ES-I3 (cell line): ENCODE data around the gene ALDH18A1.
"Not testable (repeated sequence)": the region's sequence is repeated elsewhere in the genome, so short reads cannot be mapped to it uniquely, and the experiment has no call there.

ENCODE experiments used
- H3K36me3 ChIP-seq: 2 replicates; pipeline ENCODE4 v1.6.1; 2013; ENCODE audit warnings: mild to moderate bottlenecking, low read length, control low read depth, moderate library complexity; ENCODE audit not compliant: insufficient read depth
- H3K4me1 ChIP-seq: 2 replicates; pipeline ENCODE4 v1.6.1; 2013; ENCODE audit warnings: mild to moderate bottlenecking, control low read depth, low read length; ENCODE audit not compliant: insufficient read depth
- H3K9ac ChIP-seq: 2 replicates; pipeline ENCODE4 v1.6.1; 2013; ENCODE audit warnings: low read depth, mild to moderate bottlenecking, low read length, moderate library complexity
- H3K9me3 ChIP-seq: 2 replicates; pipeline ENCODE4 v1.6.1; 2013; ENCODE audit warnings: mild to moderate bottlenecking, low read length, moderate library complexity; ENCODE audit not compliant: control insufficient read depth, insufficient read depth

Gene ALDH18A1

DNA sequence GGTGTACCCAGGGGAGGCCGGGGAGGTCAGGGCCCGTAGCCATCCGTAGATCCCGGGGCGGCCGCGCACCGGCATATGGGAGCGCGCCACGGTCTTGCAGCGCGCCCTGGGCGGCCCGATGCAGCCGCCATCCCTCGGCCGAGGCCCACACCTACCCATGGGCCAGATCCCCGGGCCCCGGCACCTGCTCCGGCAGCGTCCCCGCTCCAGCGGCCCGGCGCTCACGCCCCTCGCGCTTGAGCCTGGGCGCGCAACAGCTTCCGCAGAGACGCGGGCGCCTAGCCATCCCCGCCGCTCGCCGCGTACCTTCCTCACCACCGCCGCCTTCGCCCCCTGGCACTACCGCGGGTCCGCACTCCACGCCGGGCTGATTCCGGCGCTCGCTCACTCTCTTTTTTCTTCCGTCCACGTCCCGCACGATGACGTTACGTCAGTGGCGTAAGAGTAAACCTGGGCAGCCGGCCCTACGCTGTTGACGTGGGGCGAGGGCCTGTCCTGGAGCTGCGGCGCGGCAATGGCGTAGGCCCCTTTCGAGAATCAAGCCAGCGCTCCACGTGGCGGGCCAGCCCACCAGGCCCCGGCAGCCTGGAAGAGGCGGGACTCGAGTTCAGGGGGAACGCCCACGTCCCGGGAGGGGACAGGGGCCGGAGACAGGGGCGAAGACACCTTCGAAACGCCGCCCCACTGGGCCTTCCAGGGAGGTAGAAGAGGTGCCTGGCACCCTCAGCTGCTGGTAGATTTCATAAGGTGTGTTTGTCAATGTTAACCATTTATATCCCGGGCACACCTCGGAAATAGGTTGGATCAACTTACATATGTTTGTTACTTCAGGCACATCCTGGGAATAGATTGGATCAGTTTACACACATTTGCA, at the start of gene ALDH18A1:
Gene ALDH18A1, minus strand, starts transcription at position 421 of the 874 bp plus-strand sequence. CDS start 3,334 bp downstream, outside the sequence.
- Histone ChIP-seq H3K9ac (peak within 1 kb of the TSS; percentile 82), H3K4me1 (no peaks in the 10 kb centered on the region), H3K36me3 (peaks cover 10% of the 10 kb centered on the region), H3K9me3 (no peaks in the 10 kb centered on the region)

- no peaks in the 10 kb centered on the region for H3K4me1 ChIP-seq
- no peaks in the 10 kb centered on the region for H3K36me3 ChIP-seq
- H3K9me3 ChIP-seq, result peaks cover 3% of the 10 kb centered on the region
- H3K9ac ChIP-seq, result no peak overlapping the region
Observed at GRCh38 chr10:95698415-95698814, 41.9 kb upstream of the ALDH18A1 start.

- no peak overlapping the region for H3K9ac ChIP-seq
- peaks cover 3% of the 10 kb centered on the region for H3K9me3 ChIP-seq
- no peaks in the 10 kb centered on the region for H3K36me3 ChIP-seq
- H3K4me1 ChIP-seq, result no peaks in the 10 kb centered on the region
Observed at GRCh38 chr10:95697429-95697828, 40.9 kb upstream of the ALDH18A1 start.

- H3K36me3 ChIP-seq, result no peaks in the 10 kb centered on the region; the same call in 1 of the 2 replicates
- no peaks in the 10 kb centered on the region for H3K4me1 ChIP-seq
- peaks cover 3% of the 10 kb centered on the region for H3K9me3 ChIP-seq
- no peak overlapping the region for H3K9ac ChIP-seq
Observed at GRCh38 chr10:95694665-95695064, 38.2 kb upstream of the ALDH18A1 start.

DNA sequence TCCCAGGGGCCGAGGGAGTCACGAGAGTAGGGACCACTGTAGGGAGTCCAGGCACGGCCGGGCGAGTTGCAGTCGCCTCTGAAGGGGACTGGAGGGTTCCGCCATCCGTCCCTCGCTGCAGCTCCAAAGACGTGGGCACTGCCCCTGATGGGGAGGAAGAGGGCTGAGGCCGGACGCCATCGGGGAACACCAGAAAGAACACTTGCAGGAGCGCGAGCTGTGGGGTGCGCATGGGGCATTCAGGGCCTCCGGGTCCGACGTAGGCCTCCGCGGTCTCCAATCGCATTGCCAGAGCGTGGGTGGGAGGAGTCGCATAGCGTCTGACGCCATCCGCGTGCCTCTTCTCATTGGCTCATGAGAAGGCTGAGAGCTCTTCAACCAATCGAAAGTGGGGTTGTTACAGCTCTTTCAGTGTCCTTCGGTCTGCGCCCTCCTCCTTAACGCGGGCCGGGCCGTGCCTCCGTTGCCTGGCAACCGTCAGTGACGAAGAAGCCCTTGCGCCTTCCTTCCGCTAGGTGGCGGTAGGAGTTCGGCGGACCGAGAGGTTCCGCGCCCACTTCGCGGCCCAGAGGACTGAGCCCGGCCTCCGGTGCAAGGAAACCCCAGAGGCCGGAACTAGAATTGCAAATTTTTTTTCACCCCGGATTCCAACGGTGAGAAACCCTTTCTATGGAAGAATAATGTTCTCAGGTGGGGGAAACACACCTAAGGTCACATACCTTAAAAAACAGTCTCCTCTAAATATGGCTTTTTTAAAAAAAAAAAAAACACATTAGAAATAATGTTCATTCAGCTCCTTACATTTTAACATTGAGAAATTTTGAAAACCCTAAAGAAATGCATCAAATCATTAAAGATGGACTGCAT, 37.4 kb upstream of the ALDH18A1 start, which contains the start of gene TCTN3:
Gene TCTN3, minus strand, starts transcription at position 260 of the 867 bp plus-strand sequence. Its CDS starts 28 bp downstream, at position 232.
- H3K9me3 ChIP-seq, result peaks cover 3% of the 10 kb centered on the region
- H3K9ac ChIP-seq, result peak within 1 kb of the TSS; percentile 74
- no peaks in the 10 kb centered on the region; the same call in none of the 2 replicates for H3K36me3 ChIP-seq
- no peaks in the 10 kb centered on the region for H3K4me1 ChIP-seq

GRCh38 chr10:95693071-95693667, 36.7 kb upstream of the ALDH18A1 start:
- Histone ChIP-seq H3K4me1 (no peaks in the 10 kb centered on the region), H3K9me3 (no peaks in the 10 kb centered on the region; the same call in 1 of the 2 replicates), H3K36me3 (no peaks in the 10 kb centered on the region; the same call in none of the 2 replicates), H3K9ac (peak overlapping the region; percentile 74)

GRCh38 chr10:95691281-95691680, 34.8 kb upstream of the ALDH18A1 start:
- Histone ChIP-seq H3K9ac (no peak overlapping the region), H3K36me3 (peaks cover 1% of the 10 kb centered on the region), H3K4me1 (no peaks in the 10 kb centered on the region), H3K9me3 (no peaks in the 10 kb centered on the region)

DNA sequence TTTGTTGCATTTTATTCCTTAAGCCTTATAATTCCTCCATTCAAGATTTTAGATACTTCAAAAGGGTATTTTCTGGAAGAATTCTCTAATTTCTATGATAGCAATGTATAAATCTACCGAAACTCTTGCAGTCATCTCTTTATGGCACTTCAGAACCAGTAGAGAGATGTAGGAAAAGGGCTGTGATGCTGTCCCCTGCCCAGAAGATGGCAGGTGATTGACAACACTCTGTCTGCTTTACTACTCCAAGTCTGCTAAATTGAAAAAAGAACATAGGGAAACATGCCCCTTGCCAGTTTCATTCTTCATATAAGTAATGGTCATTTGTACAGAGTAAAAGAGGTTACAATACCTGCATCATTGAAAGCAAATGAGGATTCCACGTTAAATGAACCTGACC, 32.1 kb upstream of the ALDH18A1 start:
- Histone ChIP-seq H3K4me1 (no peaks in the 10 kb centered on the region), H3K9me3 (no peaks in the 10 kb centered on the region), H3K36me3 (peaks cover 3% of the 10 kb centered on the region), H3K9ac (no peak overlapping the region)

- H3K36me3 ChIP-seq, result peaks cover 24% of the 10 kb centered on the region
- no peak overlapping the region for H3K9ac ChIP-seq
- H3K9me3 ChIP-seq, result no peaks in the 10 kb centered on the region
- no peaks in the 10 kb centered on the region for H3K4me1 ChIP-seq
Observed at GRCh38 chr10:95683966-95684365, 27.5 kb upstream of the ALDH18A1 start.

GRCh38 chr10:95675403-95676116, 19.0 kb upstream of the ALDH18A1 start:
- no peaks in the 10 kb centered on the region for H3K4me1 ChIP-seq
- no peak overlapping the region for H3K9ac ChIP-seq
- no peaks in the 10 kb centered on the region for H3K9me3 ChIP-seq
- peaks cover 12% of the 10 kb centered on the region for H3K36me3 ChIP-seq

DNA sequence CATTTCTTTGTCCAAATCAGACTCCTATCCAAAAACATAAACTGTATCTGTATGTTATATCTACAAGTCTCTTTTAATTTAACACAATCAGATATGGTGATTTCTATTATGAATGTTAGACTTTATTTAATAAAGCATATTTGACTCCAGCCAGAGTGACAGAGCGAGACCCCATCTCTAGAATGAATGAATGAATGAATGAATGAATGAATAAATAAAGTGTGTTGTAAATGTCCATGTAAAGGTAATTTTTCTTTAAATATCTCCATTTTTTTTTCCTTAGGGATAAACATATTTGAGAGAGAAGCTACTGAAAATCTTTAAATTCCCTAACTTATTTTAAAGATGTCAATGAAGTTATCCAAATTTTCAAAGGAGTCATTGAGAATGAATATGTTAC, 18.1 kb upstream of the ALDH18A1 start:
- no peak overlapping the region for H3K9ac ChIP-seq
- no peaks in the 10 kb centered on the region for H3K4me1 ChIP-seq
- no peaks in the 10 kb centered on the region for H3K9me3 ChIP-seq
- peaks cover 7% of the 10 kb centered on the region; the same call in 1 of the 2 replicates for H3K36me3 ChIP-seq

DNA sequence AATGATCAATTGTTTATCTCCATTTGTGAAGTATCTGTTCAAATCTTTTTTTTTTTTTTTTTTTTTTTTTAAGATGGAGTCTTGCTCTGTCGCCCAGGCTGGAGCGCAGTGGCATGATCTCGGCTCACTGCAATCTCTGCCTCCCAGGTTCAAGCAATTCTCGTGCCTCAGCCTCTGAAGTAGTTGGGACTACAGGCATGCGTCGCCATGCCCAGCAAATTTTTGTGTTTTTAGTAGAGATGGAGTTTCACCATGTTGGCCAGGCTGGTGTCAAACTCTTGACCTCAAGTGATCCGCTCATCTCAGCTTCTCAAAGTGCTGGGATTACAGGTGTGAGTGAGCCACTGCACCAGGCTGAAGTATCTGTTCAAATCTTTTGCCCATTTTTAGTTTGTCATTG, 16.1 kb upstream of the ALDH18A1 start:
- H3K9me3 ChIP-seq, H3K36me3 ChIP-seq, H3K9ac ChIP-seq, H3K4me1 ChIP-seq: not testable (repeated sequence)

DNA sequence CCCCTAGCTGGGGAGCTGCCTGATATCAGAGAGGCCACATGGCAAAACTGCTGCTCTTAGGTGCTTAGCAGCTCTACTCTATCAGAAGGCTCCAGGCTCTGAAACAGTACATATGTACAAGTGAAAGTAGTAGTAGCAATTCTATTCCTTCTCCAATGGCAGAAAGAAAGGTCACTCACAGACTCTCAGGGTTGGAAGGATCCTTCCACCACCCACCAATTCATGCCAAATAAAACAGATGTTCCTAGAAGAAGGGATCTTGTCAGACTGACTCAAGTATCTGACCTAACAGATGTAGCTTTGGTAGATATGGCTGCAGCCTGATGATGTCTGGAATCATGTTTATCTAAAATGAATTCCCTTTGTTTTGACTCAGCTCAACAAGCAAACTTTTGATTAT, 8.0 kb upstream of the ALDH18A1 start:
- Histone ChIP-seq H3K36me3 (no peaks in the 10 kb centered on the region; the same call in 1 of the 2 replicates), H3K9ac (no peak overlapping the region)

More for the DNA sequence above, 8.0 kb upstream of the ALDH18A1 start:
- Histone ChIP-seq H3K9me3 (no peaks in the 10 kb centered on the region), H3K4me1 (no peaks in the 10 kb centered on the region)
